Motor neuron (in vitro differentiated cells): Measurements from ENCODE around the gene SGF29. TPM values are rescaled to one million over a fixed set of nuclear protein-coding genes. Genes with fewer than 3 reads are reported as not detected.
"Not testable (repeated sequence)": the region's sequence is repeated elsewhere in the genome, so short reads cannot be mapped to it uniquely, and the experiment has no call there.

Experiments used
- ATAC-seq, 8 experiments: fragments of 200-7000 bp; cut with Tn5 transposase; replicated peaks in 6 of 8; 2 replicates each; pipeline ENCODE4 v1.8.0; 2021; ENCODE audit warnings: mild to moderate bottlenecking in 8 of 8, moderate library complexity in 8 of 8
- H3K27ac ChIP-seq, 2 donors: fragments of 250-450 bp; sonication (Bioruptor Pico); 2 replicates each; pipeline ENCODE4 v1.9.0; 2021; ENCODE audit warnings: antibody characterized with exemption in 2 of 2, mild to moderate bottlenecking in 2 of 2, moderate library complexity in 1 of 2
- H3K4me1 ChIP-seq, 2 donors: fragments of 250-450 bp; sonication (Bioruptor Pico); replicated peaks in 1 of 2; 2 replicates each; pipeline ENCODE4 v1.6.1; 2021; ENCODE audit warnings: antibody characterized with exemption in 2 of 2, mild to moderate bottlenecking in 2 of 2, moderate library complexity in 1 of 2
- H3K4me3 ChIP-seq, 5 donors: fragments of 250-450 bp; sonication (Bioruptor Pico); 2 replicates each; pipeline ENCODE4 v1.9.0; 2021; ENCODE audit warnings: antibody characterized with exemption in 5 of 5, mild to moderate bottlenecking in 5 of 5, moderate library complexity in 4 of 5
- WGBS, 10 experiments: fragments of 450-650 bp; shearing (Covaris generic); methylation state at CpG; one replicate each; pipeline ENCODE4 v1.0.0; 2022; 5-methylcytosine and 5-hydroxymethylcytosine counted together
- in situ Hi-C, 9 experiments: fragments of 400-800 bp; cut with MboI; loops; one replicate each; pipeline ENCODE4 v1.15.0; 2021; ENCODE audit warnings: low sequenced_read_pairs in 9 of 9, low pct_unique_long_range_greater_than_20kb in 2 of 9; ENCODE audit not compliant: unreplicated experiment in 9 of 9
- total RNA-seq, 8 experiments: library from RNA; unstranded; fragments of 300-600 nt; gene quantifications; 2 replicates each; pipeline versions ENCODE4 v1.2.3 to v1.2.4, GENCODE V29; 2022

The SGF29 gene
- total RNA-seq, 8 experiments from 2014 or later, result 16.5 to 35.0 (median 24.7) TPM

DNA sequence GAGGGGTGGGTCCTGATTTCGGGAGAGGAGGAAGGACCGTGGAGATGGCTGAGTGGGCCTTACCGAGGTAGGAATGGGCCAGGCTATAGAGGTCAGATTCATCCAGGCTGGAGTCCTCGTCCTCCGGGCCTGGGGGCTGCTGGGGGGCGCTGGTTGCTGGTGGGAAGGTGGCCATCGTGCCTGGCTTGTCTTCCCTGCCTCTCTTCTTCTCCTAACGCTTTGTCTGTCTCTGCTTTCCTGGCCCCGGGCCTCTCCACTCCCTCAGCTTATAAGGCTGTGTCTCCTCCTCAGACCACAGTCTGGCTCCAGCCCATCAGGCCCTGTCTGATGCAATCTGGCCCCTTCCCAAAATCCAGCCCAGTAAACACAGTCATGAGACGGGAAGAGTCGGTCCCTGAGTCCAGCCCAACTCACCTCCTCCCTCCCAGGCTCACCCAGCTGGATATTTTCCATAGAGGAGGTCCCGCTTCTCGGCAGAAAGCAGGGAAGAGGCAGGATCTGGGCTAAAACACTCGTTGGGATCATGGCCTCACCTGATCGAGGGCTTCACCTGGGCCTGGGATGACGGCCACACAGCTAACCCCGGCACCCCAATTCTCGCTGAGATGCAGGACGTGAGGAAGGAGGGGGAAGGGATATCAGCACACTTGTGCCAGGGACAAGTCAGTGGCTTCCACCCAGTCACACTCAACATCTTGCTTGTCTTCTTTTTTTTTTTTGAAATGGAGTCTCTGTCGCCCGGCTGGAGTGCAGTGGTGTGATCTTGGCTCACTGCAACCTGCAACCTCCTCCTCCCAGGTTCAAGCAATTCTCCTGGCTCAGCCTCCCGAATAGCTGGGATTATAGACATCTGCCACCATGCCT lies 14.8 kb upstream of the SGF29 start, which contains the start of gene NUPR1:
TSS of gene NUPR1 (minus strand) at position 242 of the 864 bp plus-strand sequence. CDS start at position 175, 67 bp downstream.
- in situ Hi-C loops, result no loop called here

DNA sequence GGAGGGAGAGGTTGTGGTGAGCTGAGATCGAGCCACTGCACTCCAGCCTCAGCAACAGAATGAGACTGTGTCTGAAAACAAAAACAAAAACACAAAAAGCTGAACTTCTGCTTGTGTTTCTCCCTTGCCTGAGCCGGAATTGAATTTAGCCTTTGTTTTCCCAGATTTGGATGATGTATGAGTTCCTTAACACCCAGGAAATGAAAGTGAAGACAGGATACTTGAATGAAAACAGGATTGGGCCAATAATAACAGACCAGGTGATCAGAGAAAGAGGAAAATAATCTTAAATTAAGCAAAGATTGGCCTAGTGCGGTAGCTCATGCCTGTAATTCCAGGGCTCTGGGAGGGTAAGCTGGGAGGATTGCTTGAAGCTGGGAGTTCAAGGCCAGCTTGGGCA lies 13.4 kb upstream of the SGF29 start:
- no peaks in the 10 kb centered on the region for H3K4me1 ChIP-seq
- in situ Hi-C loops, result no loop called here
- WGBS, 10 experiments, result 58 to 100% (median 82%) methylated on average over 1 to 3 of the region's 3 CpGs
- no peak overlapping the region for H3K27ac ChIP-seq
- H3K4me3 ChIP-seq, result no peak overlapping the region
- ATAC-seq, result no peak

More for the DNA sequence above, 14.8 kb upstream of the SGF29 start, which contains the start of gene NUPR1:
- Histone ChIP-seq H3K4me3 (no peak within 1 kb of the TSS), H3K27ac (no peak within 1 kb of the TSS), H3K4me1 (no peaks in the 10 kb centered on the region)
- ATAC-seq, result peak in 4 of 8 experiments; percentile 69 to 92 (median 86)
- WGBS, 10 experiments, result 16 to 87% (median 75%) methylated on average over 1 to 15 of the region's 22 CpGs; no CpG with 5 or more reads in 2 of the 10 experiments

DNA sequence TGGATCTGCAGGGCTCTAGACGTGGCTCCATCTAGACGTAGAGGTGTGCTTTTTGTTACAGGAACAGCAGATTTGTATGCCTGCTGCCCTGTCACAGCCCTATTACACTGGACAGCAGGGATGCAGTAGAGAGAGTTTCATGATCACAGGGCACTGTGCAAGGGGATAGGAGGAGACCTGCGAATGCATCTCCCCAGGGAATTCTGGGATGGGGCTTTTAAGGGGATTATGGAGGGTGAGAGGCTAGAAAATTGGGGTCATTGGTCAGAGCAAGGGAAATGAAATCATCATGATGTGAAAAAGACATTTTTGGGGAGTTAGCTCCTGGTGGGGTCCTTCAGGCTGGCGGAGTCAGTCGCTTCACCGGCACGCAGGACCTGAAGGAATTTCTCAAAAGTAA lies 11.1 kb upstream of the SGF29 start:
- Histone ChIP-seq H3K4me1 (no peaks in the 10 kb centered on the region), H3K27ac (no peak overlapping the region), H3K4me3 (no peak overlapping the region)
- in situ Hi-C loops, result no loop called here
- 82 to 100% (median 96%) methylated on average over 2 to 6 of the region's 7 CpGs; no CpG with 5 or more reads in 6 of the 10 experiments for WGBS, 10 experiments
- no peak for ATAC-seq

DNA sequence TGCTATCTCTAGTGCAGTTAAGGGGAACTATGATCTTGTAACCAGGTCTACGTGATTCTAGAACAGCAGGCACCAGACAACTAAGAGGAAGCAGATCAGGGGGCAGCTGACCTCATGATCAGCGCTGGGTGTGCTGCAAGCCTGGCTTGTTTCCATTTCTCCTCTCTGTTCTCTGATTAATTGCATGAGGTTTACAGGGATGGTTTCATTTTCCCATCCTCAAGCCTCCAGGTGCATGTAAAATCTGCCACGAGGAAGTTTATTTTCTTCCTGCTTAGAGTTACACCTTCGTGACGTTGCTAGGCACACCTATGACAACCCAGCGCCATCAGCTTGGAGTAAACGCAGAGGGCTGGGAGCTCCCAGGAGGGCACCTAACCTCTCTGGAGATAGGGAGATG lies 10.6 kb upstream of the SGF29 start:
- ATAC-seq, result no peak
- H3K4me1 ChIP-seq, result no peaks in the 10 kb centered on the region
- in situ Hi-C loops, result no loop called here
- H3K4me3 ChIP-seq, result no peak overlapping the region
- no peak overlapping the region for H3K27ac ChIP-seq
- 27 to 100% (median 73%) methylated on average over 1 to 7 of the region's 7 CpGs; no CpG with 5 or more reads in 1 of the 10 experiments for WGBS, 10 experiments

DNA sequence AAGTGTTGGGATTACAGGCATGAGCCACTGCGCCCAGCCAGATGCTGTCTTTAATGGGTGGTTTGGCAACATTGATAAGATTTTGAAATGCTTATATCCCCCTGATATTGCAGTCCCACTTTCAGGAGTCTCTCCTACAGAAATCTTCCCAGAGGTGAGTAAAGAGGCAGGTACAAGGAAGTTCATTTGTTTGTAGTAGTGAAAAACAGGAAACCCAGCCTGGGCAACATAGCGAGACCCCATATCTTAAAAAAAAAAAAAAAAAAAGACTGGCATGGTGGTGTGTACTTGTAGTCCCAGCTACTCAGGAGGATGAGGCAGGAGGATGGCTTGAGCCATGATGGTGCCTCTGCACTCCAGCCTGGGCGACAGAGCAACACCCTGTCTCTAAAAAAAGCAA lies 8.7 kb upstream of the SGF29 start:
- ATAC-seq, result no peak
- in situ Hi-C loops, result no loop called here
- Histone ChIP-seq H3K27ac (no peak overlapping the region), H3K4me1 (no peaks in the 10 kb centered on the region), H3K4me3 (no peak overlapping the region)
- 60 to 100% (median 83%) methylated on average over 1 to 3 of the region's 3 CpGs; no CpG with 5 or more reads in 3 of the 10 experiments for WGBS, 10 experiments

DNA sequence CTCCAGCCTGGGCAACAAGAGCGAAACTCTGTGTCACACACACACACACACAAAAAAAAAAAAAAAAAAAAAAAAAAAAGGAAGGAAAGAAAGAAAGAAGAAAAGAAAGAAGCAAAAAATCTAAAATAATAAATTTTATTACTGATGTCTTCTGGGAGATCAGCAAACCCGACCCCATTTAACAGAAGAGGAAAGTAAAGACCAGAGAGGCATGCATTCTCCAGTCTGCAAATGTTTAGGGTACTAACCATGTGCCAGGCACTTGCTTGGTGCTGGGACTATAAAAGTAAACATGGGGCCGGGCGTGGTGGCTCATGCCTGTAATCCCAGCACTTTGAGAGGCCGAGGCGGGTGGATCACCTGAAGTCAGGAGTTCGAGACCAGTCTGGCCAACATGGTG lies 7.8 kb upstream of the SGF29 start:
- in situ Hi-C loops, H3K4me1 ChIP-seq, H3K4me3 ChIP-seq, H3K27ac ChIP-seq, ATAC-seq: not testable (repeated sequence)
- 24 to 100% (median 80%) methylated on average over 1 to 5 of the region's 7 CpGs; no CpG with 5 or more reads in 1 of the 10 experiments for WGBS, 10 experiments

DNA sequence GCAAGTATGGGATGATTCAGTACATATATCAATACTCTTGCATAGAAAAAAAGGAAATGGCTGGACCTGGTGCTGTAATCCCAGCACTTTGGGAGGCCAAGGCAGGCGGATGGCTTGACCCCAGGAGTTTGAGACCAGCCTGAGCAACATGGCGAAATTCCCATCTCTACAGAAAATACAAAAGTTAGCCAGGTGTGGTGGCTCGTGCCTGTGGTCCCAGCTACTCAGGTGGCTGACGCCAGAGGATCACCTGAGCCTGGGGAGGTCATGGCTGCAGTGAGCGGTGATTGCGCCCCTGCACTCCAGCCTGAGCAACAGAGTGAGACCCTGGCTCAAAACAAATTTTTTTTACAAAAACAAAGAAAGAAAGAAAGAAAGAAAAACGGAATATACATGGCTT lies 7.1 kb upstream of the SGF29 start:
- no peak for ATAC-seq
- in situ Hi-C loops, result no loop called here
- Histone ChIP-seq H3K4me3 (no peak overlapping the region), H3K27ac (no peak overlapping the region), H3K4me1 (no peaks in the 10 kb centered on the region)
- 0 to 92% (median 59%) methylated on average over 1 to 6 of the region's 7 CpGs; no CpG with 5 or more reads in 2 of the 10 experiments for WGBS, 10 experiments

DNA sequence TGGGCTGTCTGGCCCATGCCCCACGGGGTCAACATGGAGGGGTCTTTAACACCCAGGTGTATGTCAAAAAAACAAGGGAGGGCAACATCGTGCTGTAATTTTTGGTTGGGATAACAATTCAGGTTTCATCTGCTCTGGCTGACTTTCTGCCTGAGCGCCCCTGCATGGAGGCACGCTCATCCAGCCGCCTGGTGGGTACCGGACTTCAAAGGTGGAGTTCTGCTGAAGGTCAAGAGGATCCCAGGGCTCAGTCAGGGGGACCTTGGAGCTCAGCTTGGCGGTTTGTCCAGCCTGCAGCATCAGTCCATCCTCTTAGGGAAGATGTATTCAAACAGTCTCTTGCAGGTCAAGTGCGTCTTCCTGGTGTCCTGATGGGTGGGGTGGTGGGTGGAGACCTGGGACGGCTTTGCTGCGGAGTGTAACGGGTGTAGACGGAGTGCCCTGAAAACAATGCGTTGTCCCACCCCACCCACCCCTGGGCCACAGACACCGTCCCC lies 5.4 kb upstream of the SGF29 start:
- Histone ChIP-seq H3K4me1 (peaks cover 0 to 2% of the 10 kb centered on the region in 2 donors), H3K27ac (no peak overlapping the region), H3K4me3 (no peak overlapping the region)
- in situ Hi-C loops, result no loop called here
- 0 to 82% (median 60%) methylated on average over 1 to 6 of the region's 14 CpGs; no CpG with 5 or more reads in 5 of the 10 experiments for WGBS, 10 experiments
- ATAC-seq, result no peak

DNA sequence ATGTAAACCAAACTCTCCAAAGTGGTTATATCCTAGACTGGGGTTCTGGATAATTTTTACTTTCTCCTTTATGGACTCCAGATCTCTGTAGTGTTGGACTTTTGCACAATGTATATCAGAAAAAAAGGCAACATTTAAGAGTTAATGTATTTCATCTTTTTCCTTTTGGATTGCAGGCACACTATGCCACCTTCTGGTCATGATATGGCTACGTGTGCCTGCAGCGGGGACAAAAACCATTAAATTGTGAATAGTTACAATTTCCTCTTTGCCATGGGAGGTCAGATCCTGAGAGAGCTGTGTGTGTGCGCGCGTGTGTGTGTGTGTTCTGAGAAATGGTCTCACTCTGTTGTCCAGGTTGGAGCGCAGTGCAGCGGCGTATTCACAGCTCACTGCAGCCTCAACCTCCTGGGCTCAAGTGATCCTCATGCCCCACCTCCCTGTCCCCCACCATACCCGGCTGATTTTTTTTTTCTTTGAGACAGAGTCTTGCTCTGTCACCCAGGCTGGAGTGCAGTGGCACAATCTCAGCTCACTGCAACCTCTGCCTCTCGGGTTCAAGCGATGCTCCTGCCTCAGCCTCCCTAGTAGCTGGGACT lies 4.3 kb upstream of the SGF29 start:
- Histone ChIP-seq H3K27ac (no peak overlapping the region), H3K4me3 (no peak overlapping the region), H3K4me1 (peaks cover 0 to 4% of the 10 kb centered on the region in 2 donors)
- in situ Hi-C loops, result no loop called here
- 8 to 89% (median 75%) methylated on average over 1 to 11 of the region's 11 CpGs; no CpG with 5 or more reads in 1 of the 10 experiments for WGBS, 10 experiments
- ATAC-seq, result peak in 2 of 8 experiments; percentile 5 to 24

DNA sequence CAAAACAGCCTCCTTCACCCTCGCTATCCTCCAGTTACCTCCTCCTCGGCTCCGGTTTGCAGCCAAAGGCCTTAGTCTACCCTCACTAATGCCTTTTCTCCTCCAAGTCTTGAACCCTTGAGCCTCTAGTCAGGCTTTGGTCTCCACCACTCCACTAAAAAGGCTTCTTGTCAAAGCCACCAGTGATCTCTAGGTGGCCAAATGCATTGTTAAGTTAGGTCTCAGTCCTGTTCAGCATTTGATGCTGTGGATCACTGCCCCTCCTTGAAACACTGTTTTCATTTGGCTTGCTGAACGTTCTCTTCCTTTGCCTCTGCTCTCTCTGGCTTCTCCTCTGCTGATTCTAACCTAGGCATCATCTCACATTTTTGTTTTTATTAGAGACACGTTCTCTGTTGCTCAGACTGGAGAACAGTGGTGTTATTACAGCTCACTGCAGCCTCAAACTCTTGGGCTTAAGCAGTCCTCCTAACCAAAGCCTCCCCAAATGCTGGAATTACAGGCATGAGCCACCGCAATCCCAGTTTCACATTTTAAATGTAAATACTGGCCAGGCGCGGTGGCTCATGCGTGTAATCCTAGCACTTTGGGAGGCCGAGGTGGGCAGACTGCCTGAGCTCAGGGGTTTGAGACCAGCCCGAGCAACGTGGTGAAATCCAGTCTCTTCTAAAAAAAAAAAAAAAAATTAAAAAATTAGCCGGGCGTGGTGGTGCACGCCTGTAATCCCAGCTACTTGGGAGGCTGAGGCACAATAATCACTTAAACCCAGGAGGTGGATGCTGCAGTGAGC lies 1.1 kb downstream of the SGF29 start:
- in situ Hi-C loops, result no loop called here
- no peak for ATAC-seq
- no peak overlapping the region for H3K27ac ChIP-seq
- WGBS, 10 experiments, result 43 to 98% (median 81%) methylated on average over 3 to 15 of the region's 15 CpGs; no CpG with 5 or more reads in 2 of the 10 experiments
- peaks cover 0 to 9% of the 10 kb centered on the region in 2 donors for H3K4me1 ChIP-seq
- peak overlapping the region; percentile 62 to 99 (median 82) for H3K4me3 ChIP-seq

DNA sequence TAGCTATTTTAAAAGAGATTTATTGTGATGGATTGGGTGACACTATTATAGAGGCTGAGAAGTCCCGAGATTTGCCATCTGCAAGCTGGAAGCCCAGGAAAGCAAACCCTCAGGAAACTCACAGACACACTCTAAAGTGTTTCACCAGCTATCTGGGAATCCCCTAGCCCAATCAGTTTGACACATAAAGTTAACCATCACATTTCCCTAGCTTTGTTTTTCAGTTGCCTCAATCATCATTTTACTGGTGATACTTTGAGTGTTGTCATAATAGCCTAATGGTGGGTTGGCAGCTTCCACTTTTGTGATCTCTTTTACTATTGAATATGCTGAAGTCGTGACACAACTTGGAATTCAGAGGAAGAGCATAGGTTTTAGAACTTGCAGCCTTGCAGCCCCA lies 1.8 kb downstream of the SGF29 start:
- in situ Hi-C loops, result no loop called here
- Histone ChIP-seq H3K4me3 (no peak overlapping the region), H3K27ac (no peak overlapping the region), H3K4me1 (peaks cover 0 to 9% of the 10 kb centered on the region in 2 donors)
- no peak for ATAC-seq
- 29 to 100% (median 92%) methylated on average over 1 to 2 of the region's 2 CpGs; no CpG with 5 or more reads in 1 of the 10 experiments for WGBS, 10 experiments

DNA sequence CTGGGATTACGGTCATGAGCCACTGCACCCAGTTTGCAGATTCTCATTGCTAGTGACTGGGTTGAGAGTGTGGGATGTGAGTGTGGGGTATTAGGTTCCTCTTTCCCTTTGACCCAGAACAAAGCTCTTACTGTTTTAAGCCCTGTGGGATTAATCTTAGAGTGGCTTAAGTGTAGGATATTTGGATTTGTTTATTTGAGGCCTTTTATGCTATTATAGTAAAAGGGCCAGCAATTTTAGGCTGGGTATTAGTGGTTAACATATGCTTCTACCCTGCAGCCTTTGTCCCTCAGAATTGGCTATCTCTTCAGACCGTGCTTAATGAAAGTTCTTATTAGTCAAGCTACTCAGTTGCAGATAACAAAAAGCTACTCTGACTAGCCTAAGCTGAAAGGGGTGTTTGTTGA lies 3.2 kb downstream of the SGF29 start:
- in situ Hi-C loops, result no loop called here
- WGBS, 10 experiments, result 80 to 100% (median 90%) methylated on average over 1 of the region's 2 CpGs; no CpG with 5 or more reads in 6 of the 10 experiments
- no peak overlapping the region for H3K4me3 ChIP-seq
- no peak for ATAC-seq
- no peak overlapping the region for H3K27ac ChIP-seq
- H3K4me1 ChIP-seq, result peaks cover 0 to 9% of the 10 kb centered on the region in 2 donors
